GM12875 (cell line): ENCODE measurements around the gene IL18RAP.

Experiments used
- H3K4me3 ChIP-seq: one replicate; pipeline ENCODE4 v1.5.1; 2011; ENCODE audit warnings: low read depth, low read length, control low read depth
- TF ChIP-seq, protein P1 (sequence below): IDR thresholded peaks from 2 replicates; pipeline ENCODE4 v1.5.1; 2011; ENCODE audit warnings: low read depth, mild to moderate bottlenecking, control low read depth, inconsistent platforms, low read length, moderate library complexity, borderline replicate concordance; ENCODE audit not compliant: insufficient read depth

Gene IL18RAP

GRCh38 chr2:102401456-102401855, 21.5 kb upstream of the IL18RAP start:
- TF ChIP-seq, protein P1, sequence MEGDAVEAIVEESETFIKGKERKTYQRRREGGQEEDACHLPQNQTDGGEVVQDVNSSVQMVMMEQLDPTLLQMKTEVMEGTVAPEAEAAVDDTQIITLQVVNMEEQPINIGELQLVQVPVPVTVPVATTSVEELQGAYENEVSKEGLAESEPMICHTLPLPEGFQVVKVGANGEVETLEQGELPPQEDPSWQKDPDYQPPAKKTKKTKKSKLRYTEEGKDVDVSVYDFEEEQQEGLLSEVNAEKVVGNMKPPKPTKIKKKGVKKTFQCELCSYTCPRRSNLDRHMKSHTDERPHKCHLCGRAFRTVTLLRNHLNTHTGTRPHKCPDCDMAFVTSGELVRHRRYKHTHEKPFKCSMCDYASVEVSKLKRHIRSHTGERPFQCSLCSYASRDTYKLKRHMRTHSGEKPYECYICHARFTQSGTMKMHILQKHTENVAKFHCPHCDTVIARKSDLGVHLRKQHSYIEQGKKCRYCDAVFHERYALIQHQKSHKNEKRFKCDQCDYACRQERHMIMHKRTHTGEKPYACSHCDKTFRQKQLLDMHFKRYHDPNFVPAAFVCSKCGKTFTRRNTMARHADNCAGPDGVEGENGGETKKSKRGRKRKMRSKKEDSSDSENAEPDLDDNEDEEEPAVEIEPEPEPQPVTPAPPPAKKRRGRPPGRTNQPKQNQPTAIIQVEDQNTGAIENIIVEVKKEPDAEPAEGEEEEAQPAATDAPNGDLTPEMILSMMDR = no peak
- no peak overlapping the region for H3K4me3 ChIP-seq

DNA sequence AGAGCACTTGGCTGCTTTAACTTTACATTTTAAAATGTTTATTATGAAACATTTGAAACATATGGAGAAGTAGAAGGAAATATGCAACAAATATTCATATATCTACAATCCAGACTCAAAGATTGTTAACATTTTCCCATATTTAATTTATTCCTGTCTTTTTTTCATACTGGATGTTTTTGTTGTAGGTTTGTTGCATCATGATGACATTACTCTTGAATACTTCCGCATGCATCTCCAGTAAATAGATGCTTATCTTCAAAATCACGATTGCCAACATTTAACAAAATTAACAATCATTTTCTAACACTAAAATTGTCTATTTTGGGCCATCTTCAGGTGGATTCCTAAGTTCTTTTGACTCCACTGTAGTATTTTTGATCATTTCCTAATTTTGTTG, 21.1 kb upstream of the IL18RAP start:
- no peak overlapping the region for H3K4me3 ChIP-seq
- TF ChIP-seq, protein P1 = no peak

GRCh38 chr2:102410952-102411351, 12.0 kb upstream of the IL18RAP start:
- H3K4me3 ChIP-seq = no peak overlapping the region

DNA sequence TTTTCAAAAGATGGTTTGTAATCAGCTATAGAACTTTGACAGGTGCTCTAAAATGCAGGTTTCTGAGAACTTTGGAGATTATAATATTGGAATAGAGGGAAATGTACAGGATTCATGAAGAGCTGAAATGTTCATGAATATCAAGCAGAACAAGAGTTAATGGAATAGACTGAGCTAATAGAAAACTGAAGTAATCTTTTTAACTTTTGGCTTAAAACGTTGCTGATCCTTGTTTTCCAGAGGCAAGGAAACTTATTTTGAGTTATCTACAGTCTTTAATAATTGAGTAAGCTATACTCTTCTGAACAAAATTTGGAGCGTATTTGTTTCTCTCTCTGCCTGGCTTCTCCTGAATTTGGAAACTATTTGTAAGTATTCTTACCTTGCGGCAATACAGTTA, 10.8 kb upstream of the IL18RAP start:
- TF ChIP-seq, protein P1 = no peak
- H3K4me3 ChIP-seq = no peak overlapping the region

More at GRCh38 chr2:102410952-102411351, 12.0 kb upstream of the IL18RAP start:
- TF ChIP-seq, protein P1 = no peak

DNA sequence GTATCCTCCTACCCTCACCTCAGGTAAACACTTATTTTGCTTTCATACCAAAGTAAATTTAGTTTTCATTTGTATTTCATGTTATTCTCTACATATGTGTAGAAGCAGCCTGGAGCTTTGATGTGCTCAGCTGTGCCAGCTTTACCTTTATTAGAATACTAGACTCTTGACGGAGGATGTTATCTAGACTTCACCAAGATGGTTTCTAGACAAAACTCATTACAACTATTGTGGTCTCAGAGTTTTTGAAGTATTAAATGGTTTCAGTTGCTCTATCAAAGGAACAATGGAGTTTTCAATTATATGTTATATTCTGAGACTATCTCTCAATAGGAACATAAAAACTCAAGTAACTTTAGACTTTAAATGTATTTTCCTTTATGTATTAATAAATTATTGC, 5.0 kb upstream of the IL18RAP start:
- H3K4me3 ChIP-seq = no peak overlapping the region
- TF ChIP-seq, protein P1 = no peak

DNA sequence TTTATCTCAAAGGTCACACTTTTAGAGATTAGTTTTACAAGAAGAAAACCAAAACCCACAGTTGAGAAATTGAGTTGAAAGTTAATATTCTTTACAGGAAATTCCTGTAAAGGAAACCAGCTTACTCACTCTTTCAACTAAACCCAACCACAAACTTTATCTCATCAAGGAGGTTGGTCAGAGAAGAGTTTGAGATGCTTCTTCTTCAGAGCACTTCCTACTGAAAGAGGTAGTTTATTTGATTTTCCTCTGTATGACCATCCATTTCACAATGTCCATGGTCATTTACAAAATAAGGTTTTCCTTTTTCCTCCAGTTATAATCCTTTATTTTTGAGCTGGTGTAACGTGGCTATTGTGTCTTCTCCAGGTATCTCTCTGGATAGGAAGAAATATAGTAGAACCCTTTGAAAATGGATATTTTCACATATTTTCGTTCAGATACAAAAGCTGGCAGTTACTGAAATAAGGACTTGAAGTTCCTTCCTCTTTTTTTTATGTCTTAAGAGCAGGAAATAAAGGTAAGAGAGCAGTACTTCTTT, 4.5 kb upstream of the IL18RAP start:
- TF ChIP-seq, protein P1 = no peak
- H3K4me3 ChIP-seq = no peak overlapping the region

GRCh38 chr2:102420290-102420689, 2.7 kb upstream of the IL18RAP start:
- TF ChIP-seq, protein P1 = no peak
- H3K4me3 ChIP-seq = no peak overlapping the region
